IMR-90 (cell line): ENCODE measurements around the gene CUTA. TPM values are rescaled to one million over a fixed set of nuclear protein-coding genes. Genes with fewer than 3 reads are reported as not detected.

Experiments
- ATAC-seq: fragments of 200-7000 bp; cut with Tn5 transposase; 2 replicates; pipeline ENCODE4 v1.9.1; 2020; ENCODE audit warnings: low read depth, mild to moderate bottlenecking, moderate library complexity
- BruUV-seq: library from RNA; stranded (reverse); fragments of 400-500 nt; replicated peaks from 2 replicates; lab custom pipeline; 2021; lab: Mats Ljungman, UMichigan
- CTCF ChIA-PET: fragments of 300-600 bp; formaldehyde crosslinking; extraction: SDS; loops from one replicate; lab custom pipeline; 2021; ENCODE audit warnings: antibody characterized with exemption; lab: Yijun Ruan, JAX
- POLR2A ChIA-PET: fragments of 300-600 bp; sonication (Branson Sonifier 250); formaldehyde crosslinking; loops from one replicate; lab custom pipeline; 2022; ENCODE audit warnings: antibody characterized with exemption; ENCODE audit not compliant: unreplicated experiment; lab: Charles Lee
- DNase-seq: peaks from one replicate; pipeline ENCODE4 v3.0.0; 2013
- H2AFZ ChIP-seq: replicated peaks from 2 replicates; pipeline ENCODE3; 2013; ENCODE audit warnings: low read length, mild to moderate bottlenecking; ENCODE audit not compliant: poor library complexity
- H2AK5ac ChIP-seq: 2 replicates; pipeline ENCODE4 v1.6.1; 2013; ENCODE audit warnings: low read depth, low read length, inconsistent platforms
- H2AK9ac ChIP-seq: replicated peaks from 2 replicates; pipeline ENCODE3; 2013; ENCODE audit warnings: mild to moderate bottlenecking, low read depth, low read length, moderate library complexity; ENCODE audit not compliant: poor library complexity
- H2BK120ac ChIP-seq: 2 replicates; pipeline ENCODE4 v1.6.1; 2013; ENCODE audit warnings: low read depth, low read length, inconsistent platforms
- H2BK15ac ChIP-seq: 3 replicates; pipeline ENCODE4 v1.6.1; 2013; ENCODE audit warnings: low read depth, low read length, inconsistent platforms
- H2BK20ac ChIP-seq: 2 replicates; pipeline ENCODE4 v1.6.1; 2013; ENCODE audit warnings: low read depth, mild to moderate bottlenecking, inconsistent platforms, low read length, moderate library complexity
- H2BK5ac ChIP-seq: 2 replicates; pipeline ENCODE4 v1.6.1; 2013; ENCODE audit warnings: mild to moderate bottlenecking, low read depth, low read length, inconsistent platforms; ENCODE audit not compliant: poor library complexity, severe bottlenecking
- H3K14ac ChIP-seq: replicated peaks from 2 replicates; pipeline ENCODE4 v1.6.1; 2013; ENCODE audit warnings: low read depth, low read length, inconsistent platforms
- H3K18ac ChIP-seq: 2 replicates; pipeline ENCODE4 v1.6.1; 2013; ENCODE audit warnings: low read depth, low read length, control low read depth
- H3K23ac ChIP-seq: 2 replicates; pipeline ENCODE4 v1.6.1; 2013; ENCODE audit warnings: low read depth, low read length, inconsistent platforms
- H3K27ac ChIP-seq: 2 replicates; pipeline ENCODE4 v1.5.1; 2013; ENCODE audit warnings: mild to moderate bottlenecking, control low read depth, low read length; ENCODE audit not compliant: insufficient read depth
- H3K27me3 ChIP-seq: 2 replicates; pipeline ENCODE4 v1.6.1; 2013; ENCODE audit warnings: low read length; ENCODE audit not compliant: control insufficient read depth, insufficient read depth
- H3K36me3 ChIP-seq: 2 replicates; pipeline ENCODE4 v1.6.1; 2013; ENCODE audit warnings: low read length, mixed read lengths; ENCODE audit not compliant: control insufficient read depth, insufficient read depth
- H3K4ac ChIP-seq: 2 replicates; pipeline ENCODE4 v1.6.1; 2013; ENCODE audit warnings: low read depth, low read length, inconsistent platforms
- H3K4me1 ChIP-seq: 2 replicates; pipeline ENCODE4 v1.6.1; 2013; ENCODE audit warnings: low read length, mixed read lengths; ENCODE audit not compliant: control insufficient read depth, insufficient read depth
- H3K4me2 ChIP-seq: 2 replicates; pipeline ENCODE4 v1.6.1; 2013; ENCODE audit warnings: low read depth, mild to moderate bottlenecking, control low read depth, low read length, moderate library complexity
- H3K4me3 ChIP-seq: 2 replicates; pipeline ENCODE4 v1.5.1; 2013; ENCODE audit warnings: low read depth, mild to moderate bottlenecking, control low read depth, low read length, moderate library complexity; ENCODE audit not compliant: insufficient read depth
- H3K56ac ChIP-seq: 2 replicates; pipeline ENCODE4 v1.6.1; 2013; ENCODE audit warnings: low read length, inconsistent platforms; ENCODE audit not compliant: insufficient read depth; ENCODE audit errors: extremely low read depth
- H3K79me1 ChIP-seq, 2 experiments: 2 replicates each; pipeline ENCODE4 v1.6.1; 2013; ENCODE audit warnings: low read length in 2 of 2, inconsistent platforms in 1 of 2, low read depth in 1 of 2
- H3K9ac ChIP-seq: 2 replicates; pipeline ENCODE4 v1.6.1; 2013; ENCODE audit warnings: low read depth, low read length, control low read depth
- H3K9me1 ChIP-seq: 2 replicates; pipeline ENCODE4 v1.6.1; 2013; ENCODE audit warnings: low read length, inconsistent platforms; ENCODE audit not compliant: insufficient read depth
- H3K9me3 ChIP-seq: 2 replicates; pipeline ENCODE4 v1.6.1; 2013; ENCODE audit warnings: low read length; ENCODE audit not compliant: control insufficient read depth, insufficient read depth
- H4K20me1 ChIP-seq: 2 replicates; pipeline ENCODE4 v1.6.1; 2013; ENCODE audit warnings: low read length, inconsistent platforms; ENCODE audit not compliant: insufficient read depth
- H4K5ac ChIP-seq: 2 replicates; pipeline ENCODE4 v1.6.1; 2013; ENCODE audit warnings: mild to moderate bottlenecking, low read depth, low read length, control low read depth
- H4K8ac ChIP-seq, 2 experiments: 2 replicates each; pipeline ENCODE4 v1.6.1; 2013; ENCODE audit warnings: low read depth in 2 of 2, low read length in 2 of 2, control low read depth in 1 of 2, inconsistent platforms in 1 of 2
- H4K91ac ChIP-seq: 2 replicates; pipeline ENCODE4 v1.6.1; 2013; ENCODE audit warnings: low read depth, low read length, inconsistent platforms; ENCODE audit not compliant: insufficient read depth
- BHLHE40 ChIP-seq: fragments of 150-350 bp; IDR thresholded peaks from 2 replicates; pipeline ENCODE4 v1.6.1; 2016; ENCODE audit warnings: mild to moderate bottlenecking, low read depth, low read length
- CEBPB ChIP-seq: IDR thresholded peaks from 2 replicates; pipeline ENCODE4 v1.6.1; 2012; ENCODE audit warnings: low read depth, low read length, improper control_type of control experiment
- CHD1 ChIP-seq: IDR thresholded peaks from 2 replicates; pipeline ENCODE4 v1.6.1; 2012; ENCODE audit warnings: low read depth, low read length, improper control_type of control experiment
- MAFK ChIP-seq: IDR thresholded peaks from 2 replicates; pipeline ENCODE4 v1.6.1; 2012; ENCODE audit warnings: low read depth, low read length, improper control_type of control experiment
- RCOR1 ChIP-seq: IDR thresholded peaks from 2 replicates; pipeline ENCODE4 v1.6.1; 2012; ENCODE audit warnings: mild to moderate bottlenecking, low read length, improper control_type of control experiment; ENCODE audit not compliant: insufficient replicate concordance
- USF2 ChIP-seq: fragments of 150-350 bp; IDR thresholded peaks from 2 replicates; pipeline ENCODE4 v1.6.1; 2017; ENCODE audit warnings: mild to moderate bottlenecking, antibody characterized with exemption, low read length, low read depth
- WGBS, 2 experiments: methylation state at CpG; one replicate each; pipeline versions ENCODE4 v1.1.5 to v1.1.7; 2013; ENCODE audit warnings: missing lambda C conversion rate in 2 of 2; ENCODE audit not compliant: insufficient read length in 1 of 2; ENCODE audit errors: extremely low coverage in 2 of 2; 5-methylcytosine and 5-hydroxymethylcytosine counted together
- dilution Hi-C: fragments of 300-500 bp; cut with HindIII; formaldehyde crosslinking; loops from one replicate; pipeline ENCODE4 v1.14.3; 2018; ENCODE audit warnings: low sequenced_read_pairs; ENCODE audit not compliant: unreplicated experiment
- in situ Hi-C: fragments of 300-500 bp; cut with MboI; formaldehyde crosslinking; loops from 3 replicates; pipeline ENCODE4 v1.14.3; 2019; ENCODE audit warnings: low sequenced_read_pairs, inconsistent platforms, mixed read lengths
- intact Hi-C: fragments of 100-400 bp; cut with micrococcal nuclease; formaldehyde crosslinking; loops from 2 replicates; pipeline ENCODE4 v1.10.0; 2022
- microRNA-seq, 2 experiments: library from miRNA; stranded (forward) in 1 of 2; unstranded in 1 of 2; fragments of 10-50 nt in 1 of 2; fragments of <30 nt in 1 of 2; gene quantifications in 1 of 2; microRNA quantifications in 1 of 2; one replicate each; pipeline versions ENCODE3 to v1.1.0; 2013 to 2020; ENCODE audit not compliant: insufficient read depth in 1 of 2, insufficient read length in 1 of 2, unreplicated experiment in 1 of 2
- polyA plus RNA-seq, 3 experiments: library from polyadenylated mRNA; depleted of rRNA; stranded (reverse); fragments of >200 nt; gene quantifications; 2 replicates each; pipeline ENCODE4 v1.2.3, GENCODE V29; 2012; ENCODE audit warnings: low replicate concordance in 1 of 3
- small RNA-seq, 5 experiments: library from RNA; depleted of rRNA; stranded (forward); fragments of <200 nt; gene quantifications; one replicate each; pipeline ENCODE3, GENCODE V24; 2012
- total RNA-seq: library from RNA; depleted of rRNA; stranded (reverse); fragments of >200 nt; gene quantifications from 2 replicates; pipeline ENCODE4 v1.2.3, GENCODE V29; 2012; rRNA removed

Gene CUTA
- total and polyA plus RNA-seq, 2 of the 4 experiments (the other 2 are of a cell fraction), result 136 to 427 TPM

- Histone ChIP-seq H3K36me3 (no peaks in the 10 kb centered on the region), H3K18ac (no peak overlapping the region), H2BK20ac (no peak overlapping the region), H4K5ac (no peak overlapping the region), H3K4ac (no peak overlapping the region), H3K79me1 (no peaks in the 10 kb centered on the region), H3K9ac (no peak overlapping the region), H4K8ac (no peak overlapping the region), H3K9me3 (no peaks in the 10 kb centered on the region), H2BK120ac (no peak overlapping the region), H3K4me2 (no peak overlapping the region), H2AFZ (no peak overlapping the region), H3K56ac (no peak overlapping the region), H3K9me1 (no peaks in the 10 kb centered on the region), H3K23ac (no peak overlapping the region), H3K4me3 (no peak overlapping the region), H2AK5ac (no peak overlapping the region), H3K27ac (no peak overlapping the region), H2AK9ac (peak overlapping the region; percentile 50), H4K20me1 (no peaks in the 10 kb centered on the region), H3K27me3 (peaks cover 3% of the 10 kb centered on the region; the same call in 1 of the 2 replicates), H3K4me1 (no peaks in the 10 kb centered on the region), H4K91ac (no peak overlapping the region), H2BK15ac (no peak overlapping the region), H2BK5ac (no peak overlapping the region), H3K14ac (no peak overlapping the region)
- ChIA-PET POLR2A (no interaction called here), CTCF (no interaction called here)
- dilution Hi-C loops, result no loop called here
- ATAC-seq, result no peak
- in situ Hi-C loops, result no loop called here
- no TSS peak for BruUV-seq
- no peak for DNase-seq
- no CpG with 5 or more reads among the region's 8 CpGs for WGBS, 2 experiments
- no peak for TF ChIP-seq MAFK
- no peak for TF ChIP-seq USF2
- TF ChIP-seq RCOR1, result no peak
- TF ChIP-seq CHD1, result no peak
- TF ChIP-seq CEBPB, result no peak
- TF ChIP-seq BHLHE40, result no peak
- intact Hi-C loops, result no loop called here
These were observed 50.7 kb downstream of the CUTA start for GRCh38 chr6:33367009-33367714.

Small RNA genes lying within 50 kb of the gene (microRNA-seq; reads per million reads assigned to microRNA genes)
- gene MIR5004 (ENCODE audit: unreplicated experiment) (not detected), gene RPL35AP4 (ENCODE audit: insufficient read depth, insufficient read length) (not detected), gene ZBTB9 (ENCODE audit: insufficient read depth, insufficient read length) (not detected)

Small RNA genes lying within 50 kb of the gene (small RNA-seq; reads per million reads assigned to genes)
- gene RPL35AP4 (0 reads per million in 5 experiments), gene ZBTB9 (0 reads per million in 5 experiments)

Other genes with a start within 250 kb of the CUTA start
- under 0.01 TPM in 2 replicates for gene COL11A2, start 225.6 kb downstream of the CUTA start, total RNA-seq
- gene COL11A2, start 225.6 kb downstream of the CUTA start, polyA plus RNA-seq (2012; rRNA removed), result 0.38 and 0.52 TPM in 2 replicates
- 16.7 and 18.6 TPM in 2 replicates for gene RXRB, start 217.4 kb downstream of the CUTA start, total RNA-seq
- gene RXRB, start 217.4 kb downstream of the CUTA start, polyA plus RNA-seq (2012; rRNA removed), result 46.9 and 53.7 TPM in 2 replicates
- 134 and 135 TPM in 2 replicates for gene SLC39A7, start 217.2 kb downstream of the CUTA start, total RNA-seq
- 196 and 208 TPM in 2 replicates for gene SLC39A7, start 217.2 kb downstream of the CUTA start, polyA plus RNA-seq (2012; rRNA removed)
- gene HSD17B8, start 213.5 kb downstream of the CUTA start, total RNA-seq, result 1.6 and 1.9 TPM in 2 replicates
- gene HSD17B8, start 213.5 kb downstream of the CUTA start, polyA plus RNA-seq (2012; rRNA removed), result 3.4 and 4.3 TPM in 2 replicates
- 14.9 and 16.4 TPM in 2 replicates for gene RING1, start 209.6 kb downstream of the CUTA start, total RNA-seq
- 38.2 and 40.8 TPM in 2 replicates for gene RING1, start 209.6 kb downstream of the CUTA start, polyA plus RNA-seq (2012; rRNA removed)
- gene VPS52, start 146.2 kb downstream of the CUTA start, total RNA-seq, result 26.4 and 29.8 TPM in 2 replicates
- 54.6 and 57.8 TPM in 2 replicates for gene VPS52, start 146.2 kb downstream of the CUTA start, polyA plus RNA-seq (2012; rRNA removed)
- 6,097 and 6,577 TPM in 2 replicates for gene RPS18, start 146.0 kb downstream of the CUTA start, total RNA-seq
- gene RPS18, start 146.0 kb downstream of the CUTA start, polyA plus RNA-seq (2012; rRNA removed), result 8,417 and 8,876 TPM in 2 replicates
- 0.72 and 0.83 TPM in 2 replicates for gene B3GALT4, start 141.0 kb downstream of the CUTA start, total RNA-seq
- 0.49 and 0.70 TPM in 2 replicates for gene B3GALT4, start 141.0 kb downstream of the CUTA start, polyA plus RNA-seq (2012; rRNA removed)
- gene WDR46, start 128.9 kb downstream of the CUTA start, total RNA-seq, result 68.9 and 73.8 TPM in 2 replicates
- gene WDR46, start 128.9 kb downstream of the CUTA start, polyA plus RNA-seq (2012; rRNA removed), result 81.6 and 88.0 TPM in 2 replicates
- gene PFDN6, start 128.5 kb downstream of the CUTA start, total RNA-seq, result 24.4 and 41.7 TPM in 2 replicates
- 76.5 and 92.1 TPM in 2 replicates for gene PFDN6, start 128.5 kb downstream of the CUTA start, polyA plus RNA-seq (2012; rRNA removed)
- 4.1 and 4.4 TPM in 2 replicates for gene RGL2, start 119.2 kb downstream of the CUTA start, total RNA-seq
- 26.9 TPM in 2 replicates for gene RGL2, start 119.2 kb downstream of the CUTA start, polyA plus RNA-seq (2012; rRNA removed)
- gene TAPBP, start 104.0 kb downstream of the CUTA start, total RNA-seq, result 12.5 and 13.1 TPM in 2 replicates
- gene TAPBP, start 104.0 kb downstream of the CUTA start, polyA plus RNA-seq (2012; rRNA removed), result 62.5 and 63.3 TPM in 2 replicates
- 5.8 and 6.8 TPM in 2 replicates for gene ZBTB22, start 100.4 kb downstream of the CUTA start, total RNA-seq
- 12.7 and 13.0 TPM in 2 replicates for gene ZBTB22, start 100.4 kb downstream of the CUTA start, polyA plus RNA-seq (2012; rRNA removed)
- 77.8 and 92.2 TPM in 2 replicates for gene DAXX, start 95.1 kb downstream of the CUTA start, total RNA-seq
- gene DAXX, start 95.1 kb downstream of the CUTA start, polyA plus RNA-seq (2012; rRNA removed), result 75.9 and 87.2 TPM in 2 replicates
- 33.9 and 35.3 TPM in 2 replicates for gene KIFC1, start 26.3 kb downstream of the CUTA start, total RNA-seq
- 40.6 and 41.9 TPM in 2 replicates for gene KIFC1, start 26.3 kb downstream of the CUTA start, polyA plus RNA-seq (2012; rRNA removed)
- gene PHF1, start 7.1 kb downstream of the CUTA start, total RNA-seq, result 9.0 and 12.2 TPM in 2 replicates
- gene PHF1, start 7.1 kb downstream of the CUTA start, polyA plus RNA-seq (2012; rRNA removed), result 47.2 and 50.8 TPM in 2 replicates
- gene SYNGAP1, start 2.0 kb upstream of the CUTA start, total RNA-seq, result 1.4 TPM in 2 replicates
- 15.3 and 17.0 TPM in 2 replicates for gene SYNGAP1, start 2.0 kb upstream of the CUTA start, polyA plus RNA-seq (2012; rRNA removed)
- 5.4 and 5.6 TPM in 2 replicates for gene ZBTB9, start 36.5 kb upstream of the CUTA start, total RNA-seq
- 4.7 and 5.9 TPM in 2 replicates for gene ZBTB9, start 36.5 kb upstream of the CUTA start, polyA plus RNA-seq (2012; rRNA removed)
- 12.0 and 12.5 TPM in 2 replicates for gene BAK1, start 162.2 kb upstream of the CUTA start, total RNA-seq
- gene BAK1, start 162.2 kb upstream of the CUTA start, polyA plus RNA-seq (2012; rRNA removed), result 18.2 and 19.0 TPM in 2 replicates
- gene ITPR3, start 203.2 kb upstream of the CUTA start, total RNA-seq, result 1.6 and 1.7 TPM in 2 replicates
- gene ITPR3, start 203.2 kb upstream of the CUTA start, polyA plus RNA-seq (2012; rRNA removed), result 3.7 and 4.1 TPM in 2 replicates